Measurements from ENCODE around the gene UNCX.
"Not testable (repeated sequence)": the region's sequence is repeated elsewhere in the genome, so short reads cannot be mapped to it uniquely, and the experiment has no call there.

UNCX gene

DNA sequence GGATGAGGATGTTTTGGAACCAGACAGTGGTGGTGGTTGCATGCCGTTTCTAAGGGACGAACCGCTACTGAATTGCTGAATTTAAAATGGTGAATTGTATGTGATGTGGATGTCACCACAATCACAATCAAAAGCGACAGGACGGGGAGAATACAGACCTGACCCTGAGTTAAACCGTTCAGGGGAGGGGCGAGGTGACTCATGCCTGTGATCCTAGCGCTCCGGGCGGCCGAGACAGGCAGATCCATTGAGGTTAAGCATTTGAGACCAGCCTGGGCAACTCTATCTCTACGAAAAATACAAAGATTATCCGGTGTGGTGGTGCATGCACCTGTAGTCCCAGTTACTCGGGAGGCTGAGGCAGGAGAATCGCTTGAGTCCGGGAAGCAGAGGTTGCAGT, 46.4 kb downstream of the UNCX start:
- no peak for DNase-seq

- not testable (repeated sequence) for DNase-seq
Measured at GRCh38 chr7:1279895-1280294, 47.2 kb downstream of the UNCX start.

DNA sequence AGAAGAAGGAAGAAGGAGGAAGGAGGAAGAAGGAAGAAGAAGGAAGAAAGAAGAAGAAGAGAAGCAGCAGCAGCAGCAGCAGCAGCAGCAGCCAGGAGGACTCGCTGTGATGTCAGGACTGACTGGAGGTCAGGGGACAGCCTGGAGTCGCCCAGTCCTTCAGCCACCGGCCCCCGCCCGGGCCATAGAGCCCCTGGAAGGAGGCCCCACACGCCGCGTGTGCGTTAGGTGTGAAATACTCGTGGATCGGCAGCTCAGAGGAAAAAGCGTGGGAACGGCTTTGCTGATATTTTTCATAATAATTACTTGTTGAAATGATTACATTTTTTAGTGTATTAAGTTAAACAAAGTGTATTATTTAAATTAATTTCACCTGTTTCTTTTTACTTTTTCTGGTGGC, 48.4 kb downstream of the UNCX start:
- DNase-seq = no peak

- no peak for DNase-seq
Measured at GRCh38 chr7:1282679-1283078, 50.0 kb downstream of the UNCX start.

- DNase-seq = no peak
Measured at GRCh38 chr7:1283337-1283736, 50.7 kb downstream of the UNCX start.

GRCh38 chr7:1283941-1284742, 51.5 kb downstream of the UNCX start:
- DNase-seq = no peak

DNA sequence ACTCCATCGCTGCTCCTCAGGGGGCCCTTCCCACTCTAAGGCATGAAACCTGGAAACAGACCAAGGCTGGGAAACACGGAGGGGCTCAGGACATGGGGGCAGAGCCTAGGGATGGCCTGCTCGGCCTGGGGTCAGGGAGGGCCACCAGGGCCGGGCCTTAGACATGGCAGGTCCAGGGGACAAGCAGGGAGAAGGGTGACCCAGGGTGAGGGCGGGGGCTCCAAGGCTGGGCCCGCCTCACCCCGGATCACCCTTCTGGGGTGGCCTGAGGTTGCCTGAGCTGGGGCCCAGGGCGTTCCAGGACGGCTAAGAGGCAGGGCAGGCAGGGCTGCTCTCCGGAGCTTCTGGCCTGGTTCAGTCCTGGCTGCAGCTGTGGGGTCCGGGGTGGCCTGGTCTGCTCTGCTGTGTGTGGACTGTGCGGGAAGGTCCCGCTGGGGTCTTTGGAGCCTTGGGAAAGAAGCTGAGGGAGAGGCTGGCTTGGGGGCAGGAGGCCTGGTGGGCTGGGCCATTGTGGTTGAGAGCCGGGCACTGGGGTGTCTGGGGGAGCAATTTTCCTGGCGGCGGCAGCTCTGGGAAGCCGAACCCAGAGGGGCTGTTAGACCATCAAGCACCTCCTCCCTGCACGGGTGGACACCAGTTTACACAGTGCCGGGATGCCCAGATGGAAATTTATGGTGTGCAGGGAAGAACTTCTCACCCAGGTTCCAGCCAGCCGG, 52.2 kb downstream of the UNCX start:
- DNase-seq = no peak

- DNase-seq = no peak
Measured at GRCh38 chr7:1285556-1286301, 53.1 kb downstream of the UNCX start.
